HG02852 (cell line): ENCODE measurements around the gene KCTD21.

Experiments used
- ATAC-seq: cut with Tn5 transposase; IDR thresholded peaks from one replicate; pipeline ENCODE4 v1.9.1; 2021; ENCODE audit warnings: mild to moderate bottlenecking, moderate library complexity; ENCODE audit not compliant: unreplicated experiment

KCTD21 gene

GRCh38 chr11:78219493-78220217 is 31.2 kb upstream of the KCTD21 start:
- ATAC-seq = no peak

GRCh38 chr11:78218707-78219492 is 30.5 kb upstream of the KCTD21 start:
- ATAC-seq = no peak

GRCh38 chr11:78217650-78218541 is 29.5 kb upstream of the KCTD21 start:
- ATAC-seq = no peak

GRCh38 chr11:78216571-78217287 is 28.3 kb upstream of the KCTD21 start:
- no peak for ATAC-seq

- ATAC-seq = no peak
Observed at GRCh38 chr11:78216021-78216420, 27.6 kb upstream of the KCTD21 start.

DNA sequence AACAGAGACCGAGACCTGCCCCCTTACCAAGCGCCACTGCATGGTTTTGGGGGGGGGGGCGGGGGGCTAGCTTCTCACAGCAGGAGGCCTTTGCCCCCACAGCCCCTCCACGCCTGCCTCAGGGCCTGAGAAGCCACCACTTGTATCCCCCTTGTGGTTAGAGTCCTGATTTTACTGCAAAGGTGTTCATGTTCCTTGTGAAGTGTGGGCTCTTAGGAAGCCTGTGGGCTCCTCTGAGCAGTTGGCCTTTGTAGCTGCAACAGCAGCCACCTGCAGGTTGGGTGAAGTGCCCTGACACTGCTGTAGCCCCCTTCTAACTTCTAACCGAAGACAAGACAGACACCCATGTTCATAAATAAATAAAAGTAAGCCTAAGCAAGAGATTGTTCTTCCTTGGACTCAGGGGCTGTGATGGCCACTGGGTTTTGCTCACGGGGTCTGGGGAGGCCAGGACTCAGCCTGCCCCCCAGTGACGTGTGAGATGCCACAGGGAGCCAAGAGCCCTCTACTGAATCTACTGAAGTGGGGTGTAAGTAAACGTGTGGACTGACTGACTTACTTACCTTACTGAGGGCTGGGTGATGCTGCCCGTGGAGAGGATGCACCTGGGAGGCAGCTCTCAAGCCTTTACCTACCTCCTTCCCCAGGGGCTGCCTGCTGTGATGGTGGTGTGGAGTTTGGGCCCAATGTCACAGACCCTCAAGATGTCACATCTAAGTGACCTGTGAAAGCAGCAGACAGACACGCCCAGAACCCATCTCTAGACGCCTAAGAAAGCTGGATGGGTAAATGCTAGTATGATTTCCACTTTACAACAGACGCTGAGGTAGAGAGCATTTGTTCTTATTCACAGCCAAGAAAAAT is 26.1 kb upstream of the KCTD21 start:
- ATAC-seq = no peak

GRCh38 chr11:78213526-78214330 is 25.3 kb upstream of the KCTD21 start:
- ATAC-seq = no peak

DNA sequence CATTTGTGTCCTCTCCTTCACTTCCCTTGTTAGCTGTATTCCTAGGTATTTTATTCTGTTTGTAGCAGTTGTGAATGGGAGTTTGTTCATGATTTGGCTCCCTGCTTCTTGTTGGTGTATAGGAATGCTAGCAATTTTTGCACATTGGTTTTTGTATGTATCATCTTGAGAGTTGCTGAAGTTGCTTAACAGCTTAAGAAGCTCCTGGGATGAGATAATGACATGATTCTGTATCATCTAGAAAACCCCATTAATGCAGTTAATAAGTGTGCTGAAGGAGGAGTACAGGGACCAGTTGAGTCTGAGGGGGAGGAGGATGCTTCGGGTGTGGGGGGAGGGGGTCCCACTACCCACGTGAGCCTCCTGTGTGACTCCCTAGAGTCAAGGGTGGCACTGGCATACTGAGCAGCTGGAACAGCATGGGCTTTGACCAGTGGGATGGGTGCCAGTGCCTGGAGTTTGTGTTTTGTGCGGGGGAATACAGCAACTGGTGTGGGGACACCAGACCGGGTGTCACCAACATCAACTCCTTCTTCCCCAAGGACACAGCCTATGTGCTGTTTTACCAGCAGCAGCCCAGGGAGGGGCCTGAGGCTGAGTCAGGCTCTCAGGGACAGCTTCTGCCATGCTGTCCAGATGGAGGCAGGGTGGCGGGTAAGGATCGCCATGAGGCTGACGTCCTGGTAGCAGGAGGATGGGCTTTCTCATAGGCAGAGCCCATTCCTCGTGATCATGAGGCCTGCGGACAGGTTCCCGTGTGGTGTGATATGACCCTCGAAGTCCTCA is 24.4 kb upstream of the KCTD21 start:
- ATAC-seq = no peak

DNA sequence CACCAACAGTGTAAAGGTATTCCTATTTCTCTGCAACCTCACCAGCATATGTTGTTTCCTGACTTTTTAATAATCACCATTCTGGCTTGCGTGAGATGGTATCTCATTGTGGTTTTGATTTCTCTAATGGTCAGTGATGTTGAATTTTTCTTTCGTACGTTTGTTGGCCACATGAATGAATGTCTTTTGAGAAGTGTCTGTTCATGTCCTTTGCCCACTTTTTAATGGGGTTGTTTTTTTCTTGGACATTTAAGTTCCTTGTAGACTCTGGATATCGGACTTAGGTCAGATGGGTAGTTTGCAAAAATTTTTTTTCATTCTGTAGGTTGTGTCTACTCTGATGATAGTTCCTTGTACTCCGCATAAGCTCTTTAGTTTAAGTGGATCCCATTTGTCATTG is 23.1 kb upstream of the KCTD21 start:
- no peak for ATAC-seq

GRCh38 chr11:78210000-78210608 is 21.7 kb upstream of the KCTD21 start:
- ATAC-seq = no peak

DNA sequence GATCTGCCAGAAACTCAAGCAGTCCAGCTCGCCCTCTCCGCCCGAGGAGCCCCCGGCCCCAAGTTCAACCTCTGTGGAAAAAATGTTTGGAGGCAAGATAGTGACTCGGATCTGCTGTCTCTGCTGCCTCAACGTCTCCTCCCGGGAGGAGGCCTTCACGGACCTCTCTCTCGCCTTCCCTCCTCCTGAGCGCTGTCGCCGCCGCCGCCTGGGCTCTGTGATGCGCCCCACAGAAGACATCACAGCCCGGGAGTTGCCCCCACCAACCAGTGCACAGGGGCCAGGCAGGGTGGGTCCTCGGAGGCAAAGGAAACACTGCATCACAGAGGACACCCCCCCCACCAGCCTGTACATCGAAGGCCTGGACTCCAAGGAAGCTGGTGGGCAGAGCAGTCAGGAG is 21.1 kb upstream of the KCTD21 start:
- no peak for ATAC-seq

GRCh38 chr11:78208257-78209165 is 20.1 kb upstream of the KCTD21 start:
- no peak for ATAC-seq

GRCh38 chr11:78207532-78208256 is 19.3 kb upstream of the KCTD21 start:
- ATAC-seq = no peak

- ATAC-seq = no peak
Observed at GRCh38 chr11:78205691-78206090, 17.3 kb upstream of the KCTD21 start.

DNA sequence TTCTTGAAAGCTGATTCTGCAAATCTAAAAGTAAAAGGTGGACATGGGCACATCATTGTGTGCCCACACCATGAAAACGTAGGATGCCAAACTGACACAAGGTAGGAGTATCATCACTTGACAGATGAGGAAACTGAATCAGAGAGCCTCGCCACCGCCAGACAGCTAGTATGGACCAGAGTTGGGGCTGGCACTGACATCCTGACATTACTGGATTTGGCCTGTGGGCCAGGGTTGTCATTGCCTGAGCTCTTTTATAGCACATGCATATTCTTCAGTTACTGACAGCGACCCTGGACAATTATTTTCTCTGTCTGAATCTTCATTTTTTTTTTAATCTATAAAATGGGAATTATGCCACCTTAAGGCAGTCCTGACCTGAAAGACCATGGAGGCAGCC is 16.8 kb upstream of the KCTD21 start:
- ATAC-seq = no peak

DNA sequence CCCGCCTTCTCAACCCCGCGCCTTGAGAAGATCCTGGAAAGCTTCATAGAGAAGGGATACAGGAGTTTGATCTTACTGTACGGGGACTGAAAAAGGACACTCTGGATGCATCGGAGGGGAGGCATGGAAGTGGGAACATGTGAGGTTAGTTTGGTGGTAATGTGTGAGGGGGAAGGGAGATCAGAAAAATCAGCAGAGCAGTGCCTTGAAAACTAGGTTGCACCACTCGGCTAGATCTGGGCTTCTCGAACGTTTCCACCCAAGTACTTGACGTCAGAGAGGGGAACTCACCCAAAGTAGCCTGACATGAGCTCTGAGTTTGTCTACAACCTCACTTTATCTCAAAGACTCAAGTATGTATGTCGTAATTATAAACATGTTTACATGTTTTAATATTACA is 14.8 kb upstream of the KCTD21 start:
- no peak for ATAC-seq
